Measurements from ENCODE around the gene CNDP2.
A peak's percentile ranks its signal among the peaks of the same experiment; 100 is the strongest.

The CNDP2 gene

DNA sequence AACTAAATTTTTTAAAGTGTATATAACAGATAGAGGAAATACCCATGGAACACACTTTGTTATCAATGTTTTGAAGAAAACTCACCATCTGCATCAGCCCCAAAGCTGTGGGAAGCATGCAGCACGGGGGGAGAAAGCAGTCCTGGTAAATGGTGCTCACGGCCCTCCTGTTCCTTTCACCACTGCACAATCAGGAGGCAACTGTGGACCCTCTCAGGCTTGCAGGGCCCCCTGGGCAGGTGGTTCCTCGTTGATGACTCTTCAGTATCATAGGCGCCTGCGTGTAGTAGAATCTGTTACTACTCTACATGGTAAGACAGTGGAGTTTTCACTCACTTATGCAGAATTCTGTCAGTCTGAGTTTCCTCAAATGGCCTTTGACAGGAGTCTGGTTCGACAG lies 33.2 kb downstream of the CNDP2 start:
- in situ Hi-C loops (cut with HindIII; ENCODE audit: low pct_unique_long_range_greater_than_20kb, low sequenced_read_pairs): no loop called here
- TF ChIP-seq JUND (IDR thresholded peaks at IDR 0.05; ENCODE audit: low read depth): no peak
- no peak for DNase-seq (ENCODE audit: low read depth in 1 of 2, low spot score in 1 of 2)

DNA sequence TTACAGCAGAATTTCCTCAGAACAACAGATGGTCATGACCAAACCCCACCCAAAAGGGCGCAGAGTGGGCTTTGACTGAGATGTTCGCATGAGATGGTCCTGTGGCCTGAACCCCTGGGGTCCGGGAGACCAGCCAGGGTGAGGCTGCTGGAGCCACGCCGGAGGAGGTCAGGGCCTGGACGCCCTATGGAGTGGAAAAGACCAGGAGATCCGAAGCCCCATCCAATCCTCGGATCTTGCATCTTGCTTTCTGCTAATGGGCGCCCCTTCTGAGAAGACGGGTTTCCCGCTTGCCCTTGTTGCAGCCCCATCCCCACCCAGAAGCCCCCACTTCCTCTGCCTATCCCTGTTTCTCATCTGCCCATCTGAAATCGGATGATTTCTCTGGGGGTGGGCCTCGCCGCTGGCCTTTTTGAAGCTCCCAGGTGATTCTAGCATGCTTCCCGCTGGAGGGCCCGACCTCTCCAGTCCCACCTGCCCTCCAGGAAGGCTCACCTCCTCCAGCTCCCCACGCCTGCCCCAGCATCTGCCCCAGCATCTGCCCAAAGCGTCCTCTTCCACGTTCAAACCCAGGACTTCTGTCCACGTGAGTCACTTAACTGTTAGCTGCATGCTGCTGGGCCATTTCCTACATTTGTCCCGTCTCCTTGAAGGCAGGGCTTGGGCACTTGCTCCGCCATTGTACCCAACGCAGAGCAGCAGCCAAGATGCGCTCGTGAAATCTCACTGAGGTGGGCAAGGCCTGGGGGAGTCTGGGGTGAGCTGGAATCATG lies 33.8 kb downstream of the CNDP2 start:
- DNase-seq (ENCODE audit: low read depth in 1 of 2, low spot score in 1 of 2): no peak
- in situ Hi-C loops (cut with HindIII; ENCODE audit: low pct_unique_long_range_greater_than_20kb, low sequenced_read_pairs): no loop called here
- TF ChIP-seq JUND (IDR thresholded peaks at IDR 0.05; ENCODE audit: low read depth): no peak

DNA sequence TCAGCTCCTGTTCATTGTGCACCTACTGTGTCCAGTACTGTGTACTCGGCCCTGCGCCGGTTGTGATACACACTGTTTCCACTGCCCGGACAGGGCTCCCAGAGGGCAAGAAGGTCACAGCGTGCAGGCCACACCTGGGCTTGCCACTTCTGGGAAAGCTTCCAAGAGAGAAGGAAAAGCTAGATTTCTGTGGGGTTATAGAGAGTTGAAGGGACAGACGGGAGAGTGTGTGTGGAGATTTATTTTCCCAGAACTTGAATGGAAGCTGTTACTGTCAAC lies 34.4 kb downstream of the CNDP2 start:
- no peak for TF ChIP-seq JUND (IDR thresholded peaks at IDR 0.05; ENCODE audit: low read depth)
- in situ Hi-C loops (cut with HindIII; ENCODE audit: low pct_unique_long_range_greater_than_20kb, low sequenced_read_pairs): no loop called here
- DNase-seq (ENCODE audit: low read depth in 1 of 2, low spot score in 1 of 2): no peak

DNA sequence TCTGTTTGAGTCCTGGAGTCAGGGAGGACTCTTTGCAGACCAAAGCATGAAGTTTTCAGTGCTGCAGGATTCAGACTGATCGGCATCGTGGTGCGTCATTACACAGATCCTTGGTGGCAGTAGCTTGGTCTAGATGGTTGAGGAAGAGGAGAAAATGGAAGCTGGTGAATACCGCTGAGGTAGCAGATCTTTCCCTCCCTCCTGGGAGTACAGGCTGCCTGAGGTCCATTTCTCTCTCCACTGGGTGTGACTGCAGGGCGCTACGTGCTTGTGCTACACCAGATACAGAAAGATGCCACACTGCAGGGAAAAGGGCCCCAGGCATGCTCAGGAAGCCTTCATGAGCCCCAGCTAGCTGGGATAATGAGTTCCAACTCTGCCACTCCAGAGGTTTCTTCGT lies 34.9 kb downstream of the CNDP2 start:
- in situ Hi-C loops (cut with HindIII; ENCODE audit: low pct_unique_long_range_greater_than_20kb, low sequenced_read_pairs): no loop called here
- no peak for TF ChIP-seq JUND (IDR thresholded peaks at IDR 0.05; ENCODE audit: low read depth)

DNA sequence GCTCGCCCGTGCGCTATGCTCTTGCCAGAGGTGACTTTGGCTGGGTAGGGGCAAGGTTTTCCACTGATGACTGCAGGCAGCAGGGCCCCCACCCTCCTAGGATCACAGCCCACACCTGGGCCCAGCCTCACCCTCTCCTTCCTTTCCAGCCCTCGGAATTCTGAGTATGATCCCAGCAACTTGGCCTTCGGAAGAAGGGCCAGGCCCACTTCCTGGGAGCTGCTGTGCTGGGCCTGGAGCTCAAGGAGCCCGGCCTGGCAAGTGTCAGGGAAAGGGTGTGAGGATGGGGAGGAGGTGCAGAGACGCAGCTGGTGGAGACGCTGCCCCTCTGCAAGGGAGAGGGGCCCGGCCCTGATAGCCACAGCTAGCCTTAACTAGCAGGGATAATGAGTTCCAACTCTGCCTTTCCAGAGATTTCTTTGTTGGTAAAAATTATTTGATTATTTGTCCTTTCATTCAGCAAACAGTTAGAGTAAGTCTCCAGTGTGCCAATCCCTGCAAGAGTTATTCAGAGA lies 36.4 kb downstream of the CNDP2 start:
- in situ Hi-C loops (cut with HindIII; ENCODE audit: low pct_unique_long_range_greater_than_20kb, low sequenced_read_pairs): no loop called here
- no peak for TF ChIP-seq JUND (IDR thresholded peaks at IDR 0.05; ENCODE audit: low read depth)
- DNase-seq (ENCODE audit: low read depth in 1 of 2, low spot score in 1 of 2): no peak

More for the DNA sequence above, 34.9 kb downstream of the CNDP2 start:
- DNase-seq (ENCODE audit: low read depth in 1 of 2, low spot score in 1 of 2): no peak

DNA sequence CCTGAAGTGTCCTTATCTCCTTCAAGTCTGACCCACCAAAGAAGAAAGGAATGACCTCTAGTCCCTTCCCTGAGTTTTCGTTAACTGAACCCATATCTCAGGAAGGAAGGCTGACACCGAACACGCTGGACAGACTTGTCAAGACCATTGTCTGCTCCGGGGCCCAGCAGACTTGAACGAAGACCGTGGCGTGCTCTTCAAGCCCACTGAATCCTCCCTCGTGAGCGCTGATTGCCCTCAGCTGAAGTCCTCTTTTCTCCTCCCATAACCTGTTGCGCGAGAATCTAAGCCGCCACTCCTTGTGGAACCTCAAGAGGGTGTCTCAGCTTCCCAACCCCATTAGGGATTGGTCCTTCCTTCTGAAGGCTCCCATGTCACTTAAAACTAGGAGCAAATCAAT lies 37.5 kb downstream of the CNDP2 start:
- in situ Hi-C loops (cut with HindIII; ENCODE audit: low pct_unique_long_range_greater_than_20kb, low sequenced_read_pairs): no loop called here
- no peak for TF ChIP-seq JUND (IDR thresholded peaks at IDR 0.05; ENCODE audit: low read depth)
- DNase-seq (ENCODE audit: low read depth in 1 of 2, low spot score in 1 of 2): peak in 1 of 2 experiments; percentile 10

DNA sequence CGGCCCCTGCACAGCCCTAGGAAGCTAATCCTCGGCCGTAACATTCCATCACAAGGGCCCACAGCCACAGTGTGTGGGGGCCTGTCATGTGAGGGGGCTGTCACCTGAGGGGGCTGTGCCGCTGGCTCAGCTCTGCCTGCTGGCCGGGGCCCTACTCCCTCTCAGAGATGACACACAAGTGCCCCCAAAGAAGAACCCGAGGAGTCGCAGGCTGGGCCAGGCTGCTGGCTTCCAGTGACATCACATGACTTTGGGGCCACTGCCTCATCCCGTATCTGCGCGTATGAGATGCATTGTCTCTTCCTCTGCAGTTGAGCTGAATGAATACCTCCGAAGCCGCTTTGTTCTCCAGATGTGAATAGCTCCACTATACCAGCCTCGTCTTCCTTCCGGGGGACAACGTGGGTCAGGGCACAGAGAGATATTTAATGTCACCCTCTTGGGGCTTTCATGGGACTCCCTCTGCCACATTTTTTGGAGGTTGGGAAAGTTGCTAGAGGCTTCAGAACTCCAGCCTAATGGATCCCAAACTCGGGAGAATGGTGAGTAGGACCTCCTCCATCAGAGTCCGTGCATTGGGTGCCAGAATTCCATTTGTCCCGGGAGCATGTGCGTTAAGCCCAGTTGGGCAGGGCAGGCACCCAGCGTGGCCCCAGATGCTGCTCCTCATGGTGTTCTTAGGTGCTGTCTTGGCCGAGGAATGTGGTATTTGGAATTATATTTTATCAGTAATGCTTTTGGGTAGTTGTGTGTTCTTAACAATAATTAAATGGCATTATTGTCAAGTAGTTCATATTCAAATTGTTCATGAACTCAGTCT lies 38.2 kb downstream of the CNDP2 start, which contains the start of gene CNDP1:
Gene CNDP1, plus strand, starts transcription at position 351 of the 820 bp plus-strand sequence. Its CDS starts 168 bp downstream, at position 519.
- TF ChIP-seq JUND (IDR thresholded peaks at IDR 0.05; ENCODE audit: low read depth): no peak
- no peak for DNase-seq (ENCODE audit: low read depth in 1 of 2, low spot score in 1 of 2)
- in situ Hi-C loops (cut with HindIII; ENCODE audit: low pct_unique_long_range_greater_than_20kb, low sequenced_read_pairs): no loop called here

DNA sequence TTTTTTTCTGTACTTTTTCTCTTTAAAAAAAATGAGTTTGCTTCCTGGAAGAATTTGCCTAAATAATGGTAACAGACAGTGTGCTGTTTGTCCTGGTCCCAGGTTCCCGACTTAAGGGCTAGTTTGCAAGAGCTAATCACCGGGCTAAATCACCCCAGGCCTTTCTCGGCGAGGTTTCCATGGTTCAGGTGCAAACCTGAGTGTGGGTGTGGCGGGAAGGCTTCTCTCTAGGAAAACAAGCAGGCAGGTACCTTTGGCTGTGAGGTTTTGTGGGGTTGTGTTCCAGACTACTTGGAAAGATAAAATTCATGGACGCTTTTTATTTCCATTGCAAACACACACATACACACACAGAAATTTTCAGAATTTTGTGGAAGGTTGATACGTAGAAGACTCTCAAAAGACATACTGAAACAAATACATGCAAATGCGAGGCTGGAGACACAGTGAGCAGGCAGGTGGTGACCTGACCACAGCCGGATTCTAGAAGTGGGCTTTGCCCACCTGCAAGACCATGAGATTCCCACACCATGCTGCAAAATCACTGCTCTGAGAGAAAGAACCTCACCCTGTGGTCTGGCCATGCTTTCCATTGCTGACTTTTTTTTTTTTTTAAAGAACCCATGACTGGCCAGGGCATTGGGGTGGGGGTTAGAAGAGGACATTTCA lies 39.0 kb downstream of the CNDP2 start:
- in situ Hi-C loops (cut with HindIII; ENCODE audit: low pct_unique_long_range_greater_than_20kb, low sequenced_read_pairs): no loop called here
- DNase-seq (ENCODE audit: low read depth in 1 of 2, low spot score in 1 of 2): no peak
- TF ChIP-seq JUND (IDR thresholded peaks at IDR 0.05; ENCODE audit: low read depth): no peak

DNA sequence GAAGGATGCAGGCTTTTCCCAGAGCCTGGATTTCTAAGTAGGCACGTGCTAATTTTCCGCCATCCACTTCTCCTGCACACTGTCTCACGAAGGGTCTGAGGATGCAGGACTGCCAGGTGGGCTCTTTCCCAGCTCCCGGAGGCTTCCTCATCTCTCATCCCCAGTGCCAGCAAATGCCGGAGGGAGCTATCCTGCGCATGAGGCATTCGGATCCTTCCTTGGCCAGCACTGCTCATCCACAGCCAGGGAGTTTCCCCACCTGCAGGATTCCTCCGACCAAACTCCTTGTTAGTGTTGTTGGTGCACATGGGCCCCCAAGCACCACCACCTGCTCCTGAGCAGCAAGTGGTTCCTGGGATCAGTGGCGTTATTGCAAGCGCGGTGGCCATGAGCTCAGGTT lies 43.1 kb downstream of the CNDP2 start:
- no peak for TF ChIP-seq JUND (IDR thresholded peaks at IDR 0.05; ENCODE audit: low read depth)
- DNase-seq (ENCODE audit: low read depth in 1 of 2, low spot score in 1 of 2): no peak
- in situ Hi-C loops (cut with HindIII; ENCODE audit: low pct_unique_long_range_greater_than_20kb, low sequenced_read_pairs): no loop called here

DNA sequence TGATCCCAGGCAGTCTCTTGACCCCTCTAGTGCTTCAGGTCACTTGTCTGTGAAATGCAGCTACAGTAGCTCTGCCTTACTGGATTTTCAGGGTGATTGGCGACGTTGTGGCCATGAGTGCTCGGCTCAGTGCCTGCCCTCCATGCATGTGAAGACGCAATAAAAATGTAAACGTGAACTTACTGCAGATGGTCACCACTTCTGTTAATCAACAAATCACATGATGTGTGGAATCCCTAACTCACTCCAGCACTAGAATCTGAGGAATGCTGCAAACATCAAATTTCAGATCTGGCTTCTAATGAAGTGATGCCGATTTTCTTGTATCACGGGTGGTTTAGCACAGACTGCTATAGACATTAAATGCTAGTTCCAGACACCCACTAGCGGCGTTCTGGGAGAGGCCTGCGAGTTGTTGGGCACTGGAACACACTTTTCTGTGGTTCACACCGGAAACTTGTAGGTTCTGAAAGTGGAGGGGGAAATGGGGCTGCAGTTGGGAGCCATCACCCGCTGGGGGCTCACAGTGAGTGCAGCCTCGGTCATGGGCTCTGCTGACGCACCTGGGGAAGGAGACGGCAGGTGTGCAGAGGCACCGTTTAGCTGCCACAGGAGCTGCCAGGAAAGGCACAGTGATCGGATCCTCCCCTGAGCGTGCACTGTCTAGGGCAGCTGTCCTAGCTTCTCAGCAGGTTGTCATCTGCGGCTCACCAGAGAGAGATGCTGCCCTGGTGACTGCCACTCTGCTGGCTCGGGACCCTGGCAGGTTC lies 44.7 kb downstream of the CNDP2 start:
- in situ Hi-C loops (cut with HindIII; ENCODE audit: low pct_unique_long_range_greater_than_20kb, low sequenced_read_pairs): no loop called here
- no peak for DNase-seq (ENCODE audit: low read depth in 1 of 2, low spot score in 1 of 2)
- TF ChIP-seq JUND (IDR thresholded peaks at IDR 0.05; ENCODE audit: low read depth): no peak

DNA sequence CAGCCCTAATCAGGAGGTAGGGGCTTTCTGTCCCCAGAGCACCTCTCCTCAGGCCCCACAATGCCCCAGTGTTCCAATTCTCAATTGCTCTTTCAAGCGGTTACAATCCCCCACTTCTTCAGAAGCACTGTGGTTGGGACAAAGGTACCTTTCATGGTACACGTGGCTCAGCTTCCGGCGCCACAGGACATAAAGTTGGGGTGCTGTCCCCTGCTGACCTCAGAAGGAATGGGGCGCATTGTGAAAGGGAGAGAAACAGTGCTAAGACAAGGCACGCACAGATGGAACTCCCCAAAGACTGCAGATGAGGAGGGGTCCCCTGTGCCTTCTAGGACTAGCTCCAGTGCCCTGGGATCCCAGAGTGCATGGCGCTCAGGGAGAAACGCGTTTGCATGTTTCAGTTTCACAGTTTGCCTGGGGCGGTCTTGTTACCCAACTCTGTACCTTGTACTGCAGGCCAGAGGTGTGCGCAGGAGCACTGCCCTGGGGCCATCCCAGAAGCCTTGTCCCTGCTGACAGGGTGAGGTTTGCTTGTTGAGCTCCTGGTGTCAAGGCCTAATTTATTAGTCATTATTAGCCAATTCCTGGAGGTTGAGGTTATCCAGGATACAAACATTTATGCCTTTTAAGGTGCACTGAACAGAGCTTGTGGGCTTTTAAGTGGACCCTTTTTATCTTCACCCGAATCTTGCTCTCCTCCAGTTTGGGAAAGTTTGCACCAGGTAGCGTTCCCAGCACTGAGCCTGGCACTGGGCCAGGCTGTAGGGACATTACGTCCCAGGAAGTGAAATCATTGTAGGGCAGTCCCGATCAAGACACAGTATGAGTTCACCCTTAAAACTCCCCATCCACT lies 45.8 kb downstream of the CNDP2 start:
- peak in 1 of 2 experiments; percentile 44 for DNase-seq (ENCODE audit: low read depth in 1 of 2, low spot score in 1 of 2)
- no peak for TF ChIP-seq JUND (IDR thresholded peaks at IDR 0.05; ENCODE audit: low read depth)
- in situ Hi-C loops (cut with HindIII; ENCODE audit: low pct_unique_long_range_greater_than_20kb, low sequenced_read_pairs): no loop called here

Measured in T47D (cell line).